Measurements from ENCODE around the gene OR1F1. TPM values are rescaled to one million over a fixed set of nuclear protein-coding genes. Genes with fewer than 3 reads are reported as not detected.
"Not testable (repeated sequence)": the region's sequence is repeated elsewhere in the genome, so short reads cannot be mapped to it uniquely, and the experiment has no call there.

Gene OR1F1
- total and polyA plus RNA-seq, 2 experiments from 2014 or later = not detected

DNA sequence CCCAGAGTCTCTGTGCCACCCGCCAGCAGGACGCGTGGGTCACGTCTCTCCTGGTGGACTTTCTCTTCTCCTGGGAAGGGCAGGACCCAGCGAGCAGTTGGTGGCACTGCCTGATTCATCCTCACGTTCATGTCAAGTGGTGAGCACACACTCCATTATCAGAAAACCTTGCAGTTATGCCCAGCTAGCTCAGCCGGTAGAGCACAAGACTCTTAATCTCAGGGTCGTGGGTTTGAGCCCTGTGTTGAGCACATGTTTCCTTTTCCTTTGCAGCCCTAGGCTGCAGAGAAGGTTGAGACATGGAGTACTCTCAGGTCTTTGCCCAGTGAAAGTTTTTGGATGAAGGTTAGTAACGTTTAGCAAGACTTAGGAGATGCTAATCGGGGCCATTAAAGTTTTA is 8.0 kb downstream of the OR1F1 start:
- 56 to 58% methylated on average over 10 of the region's 10 CpGs for WGBS, 2 experiments (ENCODE audit: low coverage in 1 of 2, low lambda C conversion rate in 2 of 2, missing lambda C conversion rate in 2 of 2)
- no peaks in the 10 kb centered on the region; the same call in 1 of the 2 replicates for H3K9me2 ChIP-seq (ENCODE audit: insufficient read depth)
- DNase-seq = no peak
- no peak overlapping the region for H3K27ac ChIP-seq
- no peak for TF ChIP-seq EZH2phosphoT487 (IDR thresholded peaks at IDR 0.05; ENCODE audit: insufficient read depth, low read depth)
- no peak for TF ChIP-seq EZH2 (IDR thresholded peaks at IDR 0.05; ENCODE audit: insufficient read depth, poor library complexity, severe bottlenecking)
- H3K4me2 ChIP-seq (ENCODE audit: unreplicated experiment) = no peak overlapping the region
- no peaks in the 10 kb centered on the region for H3F3A ChIP-seq (ENCODE audit: insufficient read depth)
- no peak overlapping the region for H3K4me3 ChIP-seq
- in situ Hi-C loops (cut with MboI) = no loop called here
- no peak overlapping the region for H3K9ac ChIP-seq
- no peaks in the 10 kb centered on the region for H3K9me3 ChIP-seq (ENCODE audit: low read depth)
- H4K20me1 ChIP-seq (ENCODE audit: insufficient read depth) = no peaks in the 10 kb centered on the region
- no peaks in the 10 kb centered on the region for H3K36me3 ChIP-seq (ENCODE audit: low read depth)
- no peaks in the 10 kb centered on the region for H3K4me1 ChIP-seq (ENCODE audit: insufficient read depth)
- no peak overlapping the region for H2AFZ ChIP-seq
- peaks cover 13% of the 10 kb centered on the region for H3K27me3 ChIP-seq (replicated peaks; ENCODE audit: insufficient read depth)
- no peaks in the 10 kb centered on the region for H3K79me2 ChIP-seq (ENCODE audit: insufficient read depth)

GRCh38 chr16:3197694-3198333 is 9.8 kb downstream of the OR1F1 start:
- in situ Hi-C loops (cut with MboI); H3K9ac ChIP-seq; H3F3A ChIP-seq (ENCODE audit: insufficient read depth); H3K27ac ChIP-seq; H3K36me3 ChIP-seq (ENCODE audit: low read depth); H4K20me1 ChIP-seq (ENCODE audit: insufficient read depth); H3K4me1 ChIP-seq (ENCODE audit: insufficient read depth); H2AFZ ChIP-seq; H3K9me2 ChIP-seq (ENCODE audit: insufficient read depth); H3K4me2 ChIP-seq (ENCODE audit: unreplicated experiment); DNase-seq; H3K79me2 ChIP-seq (ENCODE audit: insufficient read depth); H3K9me3 ChIP-seq (ENCODE audit: low read depth); H3K4me3 ChIP-seq: not testable (repeated sequence)
- peaks cover 13% of the 10 kb centered on the region for H3K27me3 ChIP-seq (replicated peaks; ENCODE audit: insufficient read depth)
- WGBS, 2 experiments (ENCODE audit: low coverage in 1 of 2, low lambda C conversion rate in 2 of 2, missing lambda C conversion rate in 2 of 2) = 0 to 15% methylated on average over 2 to 3 of the region's 3 CpGs

DNA sequence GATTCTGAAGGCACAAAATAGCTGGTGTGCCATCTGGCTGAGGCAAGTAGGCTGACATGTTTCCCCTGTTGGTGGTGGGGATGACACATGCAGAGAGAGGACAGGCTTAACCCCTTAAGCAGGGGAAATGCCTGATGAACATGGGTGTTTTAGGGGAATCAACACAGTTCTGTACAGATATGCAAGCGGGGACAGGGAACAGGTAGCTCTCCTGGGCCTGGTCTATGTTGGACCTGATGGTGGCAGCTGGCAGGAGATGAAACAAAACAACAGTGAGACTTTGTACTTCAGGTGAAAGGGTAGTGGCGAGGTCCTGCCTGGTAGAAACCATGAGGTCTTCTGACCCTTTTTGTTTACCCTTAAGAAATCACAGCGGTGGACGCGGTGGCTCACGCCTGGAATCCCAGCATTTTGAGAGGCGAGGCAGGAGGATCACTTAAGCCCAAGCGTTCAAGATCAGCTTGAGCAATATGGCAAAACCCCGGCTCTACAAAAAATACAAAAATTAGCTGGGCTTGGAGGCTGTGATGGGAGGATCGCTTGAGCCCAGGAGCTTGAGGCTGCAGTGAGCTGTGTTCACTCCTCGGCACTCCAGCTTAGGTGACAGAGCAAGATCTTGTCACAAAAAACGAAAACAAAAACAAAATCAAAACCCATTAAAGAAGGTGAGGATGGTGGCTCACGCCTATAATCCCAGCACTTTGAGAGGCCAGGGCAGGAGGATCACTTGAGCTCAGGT is 10.5 kb downstream of the OR1F1 start:
- Histone ChIP-seq H2AFZ (no peak overlapping the region), H3K4me3 (no peak overlapping the region), H3K9me3 (ENCODE audit: low read depth) (no peaks in the 10 kb centered on the region), H3K4me2 (ENCODE audit: unreplicated experiment) (no peak overlapping the region), H3K27me3 (replicated peaks; ENCODE audit: insufficient read depth) (peaks cover 13% of the 10 kb centered on the region), H3K4me1 (ENCODE audit: insufficient read depth) (no peaks in the 10 kb centered on the region), H3F3A (ENCODE audit: insufficient read depth) (no peaks in the 10 kb centered on the region), H3K36me3 (ENCODE audit: low read depth) (no peaks in the 10 kb centered on the region), H3K27ac (no peak overlapping the region), H3K9me2 (ENCODE audit: insufficient read depth) (no peaks in the 10 kb centered on the region; the same call in 1 of the 2 replicates), H4K20me1 (ENCODE audit: insufficient read depth) (no peaks in the 10 kb centered on the region), H3K79me2 (ENCODE audit: insufficient read depth) (no peaks in the 10 kb centered on the region), H3K9ac (no peak overlapping the region)
- TF ChIP-seq EZH2 (IDR thresholded peaks at IDR 0.05; ENCODE audit: insufficient read depth, poor library complexity, severe bottlenecking) (no peak), EZH2phosphoT487 (IDR thresholded peaks at IDR 0.05; ENCODE audit: insufficient read depth, low read depth) (no peak)
- peak; percentile 20 for DNase-seq
- in situ Hi-C loops (cut with MboI) = no loop called here
- 46 to 54% methylated on average over 13 of the region's 13 CpGs for WGBS, 2 experiments (ENCODE audit: low coverage in 1 of 2, low lambda C conversion rate in 2 of 2, missing lambda C conversion rate in 2 of 2)

DNA sequence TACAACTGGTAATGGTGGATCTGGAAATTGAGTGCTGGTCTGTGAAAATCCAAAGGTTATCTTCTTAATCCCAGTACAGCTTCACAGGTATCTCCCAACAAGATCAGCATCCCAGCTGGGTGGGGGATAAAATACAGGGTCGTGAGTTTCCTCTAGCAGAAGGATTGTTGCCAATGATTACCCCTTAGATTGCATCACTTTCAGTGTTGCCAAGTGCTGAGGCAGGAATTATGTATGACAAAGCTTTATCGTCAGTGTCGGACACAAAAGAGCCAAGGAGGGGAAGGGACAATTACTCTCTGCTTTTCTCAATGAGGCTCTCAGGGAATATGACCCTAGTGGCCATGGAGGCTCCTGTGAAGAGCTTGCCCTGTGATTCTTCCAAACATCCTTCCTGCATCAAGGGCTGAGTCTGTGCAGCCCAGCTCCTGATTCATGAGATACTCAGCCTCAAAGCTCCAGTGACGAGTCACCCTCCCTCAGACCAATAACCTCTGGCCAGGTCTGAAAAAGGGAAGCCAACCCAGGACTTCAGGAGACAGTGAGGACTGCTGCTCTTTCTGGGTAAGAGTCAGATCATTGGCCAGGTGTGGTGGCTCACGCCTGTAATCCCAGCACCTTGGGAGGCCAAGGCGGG is 15.0 kb downstream of the OR1F1 start:
- no peak overlapping the region for H3K9ac ChIP-seq
- WGBS, 2 experiments (ENCODE audit: low coverage in 1 of 2, low lambda C conversion rate in 2 of 2, missing lambda C conversion rate in 2 of 2) = 46 to 51% methylated on average over 6 of the region's 6 CpGs
- peak; percentile 49 for DNase-seq
- TF ChIP-seq EZH2 (IDR thresholded peaks at IDR 0.05; ENCODE audit: insufficient read depth, poor library complexity, severe bottlenecking) (no peak), EZH2phosphoT487 (IDR thresholded peaks at IDR 0.05; ENCODE audit: insufficient read depth, low read depth) (no peak)
- H3K36me3 ChIP-seq (ENCODE audit: low read depth) = no peaks in the 10 kb centered on the region
- peaks cover 13% of the 10 kb centered on the region for H3K27me3 ChIP-seq (replicated peaks; ENCODE audit: insufficient read depth)
- no peaks in the 10 kb centered on the region for H3F3A ChIP-seq (ENCODE audit: insufficient read depth)
- no peaks in the 10 kb centered on the region; the same call in 1 of the 2 replicates for H3K9me2 ChIP-seq (ENCODE audit: insufficient read depth)
- no peaks in the 10 kb centered on the region for H3K79me2 ChIP-seq (ENCODE audit: insufficient read depth)
- in situ Hi-C loops (cut with MboI) = no loop called here
- H2AFZ ChIP-seq = no peak overlapping the region
- H3K27ac ChIP-seq = no peak overlapping the region
- H3K4me3 ChIP-seq = no peak overlapping the region
- no peaks in the 10 kb centered on the region for H3K4me1 ChIP-seq (ENCODE audit: insufficient read depth)
- H3K9me3 ChIP-seq (ENCODE audit: low read depth) = no peaks in the 10 kb centered on the region
- H4K20me1 ChIP-seq (ENCODE audit: insufficient read depth) = no peaks in the 10 kb centered on the region
- H3K4me2 ChIP-seq (ENCODE audit: unreplicated experiment) = no peak overlapping the region

- H2AFZ ChIP-seq; H4K20me1 ChIP-seq (ENCODE audit: insufficient read depth); H3K9ac ChIP-seq; H3K79me2 ChIP-seq (ENCODE audit: insufficient read depth); H3K27ac ChIP-seq; H3K4me2 ChIP-seq (ENCODE audit: unreplicated experiment); H3K9me3 ChIP-seq (ENCODE audit: low read depth); DNase-seq; H3K9me2 ChIP-seq (ENCODE audit: insufficient read depth); H3F3A ChIP-seq (ENCODE audit: insufficient read depth); H3K27me3 ChIP-seq (replicated peaks; ENCODE audit: insufficient read depth); in situ Hi-C loops (cut with MboI); H3K4me1 ChIP-seq (ENCODE audit: insufficient read depth); H3K36me3 ChIP-seq (ENCODE audit: low read depth); H3K4me3 ChIP-seq: not testable (repeated sequence)
- 23 to 28% methylated on average over 3 of the region's 3 CpGs for WGBS, 2 experiments (ENCODE audit: low coverage in 1 of 2, low lambda C conversion rate in 2 of 2, missing lambda C conversion rate in 2 of 2)
Observed at GRCh38 chr16:3205939-3206338, 17.9 kb downstream of the OR1F1 start.

Data from GM23248 (cell line).